Mammary epithelial cell (primary cell): ENCODE data around the gene ABCA4.

Experiments used
- EZH2 ChIP-seq: IDR thresholded peaks from 2 replicates; pipeline ENCODE4 v1.6.1; 2012; ENCODE audit warnings: low read length, inconsistent platforms, borderline replicate concordance
- TF ChIP-seq, protein P1 (sequence below), 2 donors: IDR thresholded peaks in 1 of 2; conservative IDR thresholded peaks in 1 of 2; 2 replicates each; pipeline ENCODE4 v1.5.1; 2011 to 2012; ENCODE audit warnings: inconsistent platforms in 2 of 2, low read length in 2 of 2, mild to moderate bottlenecking in 2 of 2, control low read depth in 1 of 2, low read depth in 1 of 2; ENCODE audit not compliant: insufficient read depth in 1 of 2; ENCODE audit errors: extremely low read depth in 1 of 2

DNA sequence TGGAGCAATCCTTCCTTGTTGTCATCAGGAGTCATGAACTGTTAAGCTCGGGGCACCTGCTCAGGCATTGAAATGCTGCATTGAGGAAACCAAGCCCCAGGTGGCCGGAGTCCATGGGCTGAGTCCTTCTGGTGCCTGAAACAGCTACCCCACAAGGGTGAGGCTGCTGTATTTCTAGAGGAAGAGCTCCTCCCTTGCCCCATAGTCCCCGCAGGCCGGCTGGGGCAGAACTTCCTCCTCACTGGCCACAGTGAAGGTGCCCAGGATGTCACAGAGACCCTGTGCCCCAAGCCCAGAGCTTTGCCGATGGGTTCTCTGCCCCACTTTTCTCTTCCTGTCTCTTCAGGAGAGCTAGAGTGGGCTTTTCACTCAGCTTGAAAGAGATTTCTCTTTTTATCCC, 130.9 kb downstream of the ABCA4 start:
- TF ChIP-seq, protein P1, sequence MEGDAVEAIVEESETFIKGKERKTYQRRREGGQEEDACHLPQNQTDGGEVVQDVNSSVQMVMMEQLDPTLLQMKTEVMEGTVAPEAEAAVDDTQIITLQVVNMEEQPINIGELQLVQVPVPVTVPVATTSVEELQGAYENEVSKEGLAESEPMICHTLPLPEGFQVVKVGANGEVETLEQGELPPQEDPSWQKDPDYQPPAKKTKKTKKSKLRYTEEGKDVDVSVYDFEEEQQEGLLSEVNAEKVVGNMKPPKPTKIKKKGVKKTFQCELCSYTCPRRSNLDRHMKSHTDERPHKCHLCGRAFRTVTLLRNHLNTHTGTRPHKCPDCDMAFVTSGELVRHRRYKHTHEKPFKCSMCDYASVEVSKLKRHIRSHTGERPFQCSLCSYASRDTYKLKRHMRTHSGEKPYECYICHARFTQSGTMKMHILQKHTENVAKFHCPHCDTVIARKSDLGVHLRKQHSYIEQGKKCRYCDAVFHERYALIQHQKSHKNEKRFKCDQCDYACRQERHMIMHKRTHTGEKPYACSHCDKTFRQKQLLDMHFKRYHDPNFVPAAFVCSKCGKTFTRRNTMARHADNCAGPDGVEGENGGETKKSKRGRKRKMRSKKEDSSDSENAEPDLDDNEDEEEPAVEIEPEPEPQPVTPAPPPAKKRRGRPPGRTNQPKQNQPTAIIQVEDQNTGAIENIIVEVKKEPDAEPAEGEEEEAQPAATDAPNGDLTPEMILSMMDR (conservative IDR thresholded peaks at IDR 0.05 in 1 of 2, IDR thresholded peaks at IDR 0.05 in 1 of 2; ENCODE audit: extremely low read depth in 1 of 2, insufficient read depth in 1 of 2, low read depth in 1 of 2, low read length in 2 of 2), result no peak
- TF ChIP-seq EZH2, result no peak
